ENCODE results near the gene ANKS6. TPM values are rescaled to one million over a fixed set of nuclear protein-coding genes. Genes with fewer than 3 reads are reported as not detected.
"Not testable (repeated sequence)": the region's sequence is repeated elsewhere in the genome, so short reads cannot be mapped to it uniquely, and the experiment has no call there.

Gene ANKS6
- total RNA-seq, 1 donor from 2014 or later, result 4.0 TPM

DNA sequence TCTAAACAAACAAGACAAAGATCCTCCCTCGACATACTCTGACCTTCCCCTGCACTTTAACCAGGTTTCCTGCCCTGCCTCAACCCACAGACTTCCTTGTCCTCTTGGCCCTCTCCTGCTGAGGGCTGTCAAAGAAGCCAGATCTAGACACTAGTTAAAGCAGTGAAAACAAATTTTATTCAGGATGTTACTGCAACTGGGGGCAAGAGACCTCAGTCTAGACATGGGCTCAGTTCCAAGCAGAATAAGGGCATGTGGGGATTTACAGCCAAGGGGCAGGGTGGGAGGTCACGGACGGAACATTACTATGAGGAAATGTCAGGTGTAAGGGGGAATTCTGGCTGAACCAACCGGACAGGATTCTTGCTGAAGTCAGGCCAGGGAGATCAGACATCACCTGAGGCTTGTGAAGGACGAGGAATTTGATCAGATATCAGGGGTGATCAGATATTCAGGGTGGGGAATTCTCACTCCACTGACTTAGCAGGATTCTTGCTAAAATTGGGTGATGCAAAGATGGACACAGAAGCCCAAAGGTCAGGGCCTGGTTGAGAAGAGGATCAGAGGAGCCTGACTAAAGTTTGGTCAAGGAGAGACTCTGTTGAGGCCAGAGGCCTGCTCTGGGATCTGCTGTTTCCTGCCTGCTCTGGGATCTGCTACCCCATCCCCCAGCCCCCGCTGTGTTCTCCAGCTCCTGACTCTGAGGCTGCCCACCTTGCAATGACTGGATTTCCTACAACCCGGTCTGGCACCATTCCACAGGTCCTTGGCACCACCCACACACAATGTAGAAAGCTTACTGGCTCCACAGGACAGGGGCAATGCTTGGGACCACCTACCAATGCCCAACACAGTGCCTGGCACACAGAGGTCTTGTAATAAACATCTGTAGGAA, 109.1 kb downstream of the ANKS6 start:
- ATAC-seq, result no peak
- intact Hi-C loops (cut with micrococcal nuclease), result no loop called here
- no peak for DNase-seq

DNA sequence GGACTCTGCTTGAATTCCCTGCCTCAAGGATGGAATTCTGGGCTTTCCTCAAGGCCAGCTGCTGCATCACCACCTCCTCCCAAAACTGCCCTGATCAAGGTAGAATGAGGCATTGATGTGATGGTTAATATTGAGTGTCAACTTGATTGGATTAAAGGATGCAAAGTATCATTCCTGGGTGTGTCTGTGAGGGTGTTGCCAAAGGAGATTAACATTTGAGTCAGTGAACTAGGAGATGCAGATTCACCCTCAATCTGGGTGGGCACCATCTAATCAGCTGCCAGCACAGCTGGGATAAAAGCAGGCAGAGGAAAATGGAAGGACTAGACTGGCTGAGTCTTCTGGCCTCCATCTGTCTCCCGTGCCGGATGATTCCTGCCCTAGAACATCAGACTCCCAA, 111.5 kb downstream of the ANKS6 start:
- intact Hi-C loops (cut with micrococcal nuclease); ATAC-seq; DNase-seq: not testable (repeated sequence)

Other genes with a start within 250 kb of the ANKS6 start
- gene GABBR2, start 87.6 kb downstream of the ANKS6 start, total RNA-seq, result 0.62 TPM
- gene GALNT12, start 11.1 kb upstream of the ANKS6 start, total RNA-seq, result 0.64 TPM
- 47.2 TPM for gene COL15A1, start 147.4 kb upstream of the ANKS6 start, total RNA-seq